Stimulated activated CD4-positive, alpha-beta T cell treated with anti-CD3 and anti-CD28 coated beads, Interleukin-1b, Interleukin-23, amount 100 ng/mL, for 1 hour (primary cell): ENCODE measurements around the gene ABCD4.
"Not testable (repeated sequence)": the region's sequence is repeated elsewhere in the genome, so short reads cannot be mapped to it uniquely, and the experiment has no call there.

Experiments used
- DNase-seq, 2 donors: peaks; one replicate each; pipeline ENCODE4 v3.0.0-alpha.2; 2020; ENCODE audit warnings: low read depth in 2 of 2

The ABCD4 gene

GRCh38 chr14:74302152-74302628 lies 544 bp downstream of the ABCD4 start:
- DNase-seq: no peak

GRCh38 chr14:74301594-74302151 lies 1.1 kb downstream of the ABCD4 start:
- DNase-seq: no peak

- DNase-seq: no peak
These were observed 3.6 kb downstream of the ABCD4 start for GRCh38 chr14:74299061-74299545.

GRCh38 chr14:74297986-74298385 lies 4.7 kb downstream of the ABCD4 start:
- no peak for DNase-seq

- no peak for DNase-seq
These were observed 6.7 kb downstream of the ABCD4 start for GRCh38 chr14:74296037-74296467.

GRCh38 chr14:74293606-74294005 lies 9.1 kb downstream of the ABCD4 start:
- DNase-seq: no peak

GRCh38 chr14:74292061-74292460 lies 10.7 kb downstream of the ABCD4 start:
- DNase-seq: no peak

- DNase-seq: no peak
These were observed 12.3 kb downstream of the ABCD4 start for GRCh38 chr14:74290415-74290814.

- no peak for DNase-seq
These were observed 12.9 kb downstream of the ABCD4 start for GRCh38 chr14:74289801-74290200.

- no peak for DNase-seq
These were observed 16.0 kb downstream of the ABCD4 start for GRCh38 chr14:74286736-74287135.

GRCh38 chr14:74281069-74281468 lies 21.7 kb downstream of the ABCD4 start:
- no peak for DNase-seq

GRCh38 chr14:74278080-74278479 lies 24.7 kb downstream of the ABCD4 start:
- no peak for DNase-seq

- DNase-seq: no peak
These were observed 27.4 kb downstream of the ABCD4 start for GRCh38 chr14:74275241-74275841.

- DNase-seq: no peak
These were observed 31.4 kb downstream of the ABCD4 start for GRCh38 chr14:74271365-74271764.

GRCh38 chr14:74270382-74271177 lies 32.2 kb downstream of the ABCD4 start:
- DNase-seq: not testable (repeated sequence)

- no peak for DNase-seq
These were observed 35.1 kb downstream of the ABCD4 start for GRCh38 chr14:74267588-74267987.

- no peak for DNase-seq
These were observed 37.3 kb downstream of the ABCD4 start for GRCh38 chr14:74265301-74265965.

GRCh38 chr14:74263921-74264320 lies 38.8 kb downstream of the ABCD4 start:
- no peak for DNase-seq

- DNase-seq: no peak
These were observed 39.6 kb downstream of the ABCD4 start for GRCh38 chr14:74263181-74263580.

- DNase-seq: no peak
These were observed 40.7 kb downstream of the ABCD4 start for GRCh38 chr14:74262076-74262475.

- no peak for DNase-seq
These were observed 41.4 kb downstream of the ABCD4 start for GRCh38 chr14:74261288-74261687.

GRCh38 chr14:74260525-74261233 lies 42.1 kb downstream of the ABCD4 start:
- DNase-seq: no peak
